Measurements from ENCODE around the gene SUGCT. TPM values are rescaled to one million over a fixed set of nuclear protein-coding genes. Genes with fewer than 3 reads are reported as not detected.

SUGCT gene
- polyA plus RNA-seq, 1 of the 3 experiments (the other 2 are of a cell fraction): 53.7 TPM

- no peak overlapping the region for H3K9ac ChIP-seq
- no peaks in the 10 kb centered on the region for H3K79me2 ChIP-seq (ENCODE audit: insufficient read depth)
- POLR2A ChIA-PET: interaction anchor here (0.6 kb wide), 1 partner anchor 11 kb away, joined by 5 read pairs; no protein-coding TSS in a partner anchor
- 93% methylated on average over 5 of the region's 5 CpGs for WGBS (ENCODE audit: low lambda C conversion rate)
- H3K9me2 ChIP-seq: no peaks in the 10 kb centered on the region
- CTCF ChIA-PET: interaction anchor here (0.6 to 2.9 kb wide), 5 partner anchors 10 to 1555 kb away, joined by 3 to 9 read pairs (median 3); partner anchors contain the start of gene SUGCT
- no peak overlapping the region for H3K4me3 ChIP-seq (ENCODE audit: low read depth in 2 of 2, low read length in 1 of 2)
- peaks cover 4% of the 10 kb centered on the region for H3F3A ChIP-seq (replicated peaks; ENCODE audit: insufficient read depth)
- DNase-seq: no peak
- H4K20me1 ChIP-seq (ENCODE audit: insufficient read depth): no peaks in the 10 kb centered on the region
- H2AFZ ChIP-seq (ENCODE audit: low read depth): no peak overlapping the region
- H3K9me3 ChIP-seq: no peaks in the 10 kb centered on the region
- TF ChIP-seq EZH2phosphoT487 (IDR thresholded peaks at IDR 0.05; ENCODE audit: borderline replicate concordance, low read depth): no peak
- no peak for TF ChIP-seq CTCF (IDR thresholded peaks at IDR 0.05)
- TF ChIP-seq FOXJ3 (CRISPR knock-in tag; IDR thresholded peaks at IDR 0.05): no peak
- TF ChIP-seq MAX (IDR thresholded peaks at IDR 0.05; ENCODE audit: low read depth): no peak
- no peaks in the 10 kb centered on the region for H3K36me3 ChIP-seq (replicated peaks in 1 of 2; ENCODE audit: control insufficient read depth in 1 of 2, insufficient read depth in 2 of 2, low read length in 1 of 2)
- no peak overlapping the region for H3K27ac ChIP-seq (ENCODE audit: low read depth in 2 of 2, low read length in 1 of 2)
- H3K27me3 ChIP-seq (ENCODE audit: insufficient read depth): no peaks in the 10 kb centered on the region
- H3K4me2 ChIP-seq: no peak overlapping the region
- 0 out of 4 replicates have a peak, but pooled peaks cover 0 to 4% of the 10 kb centered on the region in 2 experiments for H3K4me1 ChIP-seq (ENCODE audit: control insufficient read depth in 1 of 2, insufficient read depth in 2 of 2, low read depth in 1 of 2, low read length in 1 of 2)
Observed at GRCh38 chr7:40177071-40177470, 42.3 kb downstream of the SUGCT start.

- Histone ChIP-seq H3K4me2 (no peak overlapping the region), H3K4me1 (ENCODE audit: control insufficient read depth in 1 of 2, insufficient read depth in 2 of 2, low read depth in 1 of 2, low read length in 1 of 2) (no peaks in the 10 kb centered on the region), H3K4me3 (ENCODE audit: low read depth in 2 of 2, low read length in 1 of 2) (no peak overlapping the region), H3K36me3 (replicated peaks in 1 of 2; ENCODE audit: control insufficient read depth in 1 of 2, insufficient read depth in 2 of 2, low read length in 1 of 2) (peaks cover 0 to 5% of the 10 kb centered on the region in 2 experiments), H3F3A (replicated peaks; ENCODE audit: insufficient read depth) (no peaks in the 10 kb centered on the region), H3K79me2 (ENCODE audit: insufficient read depth) (no peaks in the 10 kb centered on the region), H3K9me3 (no peaks in the 10 kb centered on the region), H2AFZ (ENCODE audit: low read depth) (no peak overlapping the region), H3K9ac (no peak overlapping the region), H4K20me1 (ENCODE audit: insufficient read depth) (no peaks in the 10 kb centered on the region), H3K27ac (ENCODE audit: low read depth in 2 of 2, low read length in 1 of 2) (no peak overlapping the region), H3K27me3 (ENCODE audit: insufficient read depth) (no peaks in the 10 kb centered on the region), H3K9me2 (no peaks in the 10 kb centered on the region)
- no peak for DNase-seq
- CTCF ChIA-PET: interaction anchor here (0.7 to 1.4 kb wide), 6 partner anchors 23 to 1514 kb away, joined by 3 to 4 read pairs (median 4); partner anchors contain the start of genes MPLKIP and SUGCT
- POLR2A ChIA-PET: no interaction called here
- TF ChIP-seq GATA2 (CRISPR knock-in tag; IDR thresholded peaks at IDR 0.05) (no peak), RXRA (IDR thresholded peaks at IDR 0.05; ENCODE audit: borderline replicate concordance, low read depth) (no peak), SIN3A (IDR thresholded peaks at IDR 0.05; ENCODE audit: borderline replicate concordance, low read depth, low read length) (no peak), FOSL2 (IDR thresholded peaks at IDR 0.05; ENCODE audit: borderline replicate concordance, low read depth) (no peak), ELF1 (IDR thresholded peaks at IDR 0.05) (no peak), FOXJ3 (CRISPR knock-in tag; IDR thresholded peaks at IDR 0.05) (no peak), RAD21 (IDR thresholded peaks at IDR 0.05; ENCODE audit: low read length) (no peak), IRF3 (IDR thresholded peaks at IDR 0.05; ENCODE audit: low read depth, low read length) (no peak), USF2 (IDR thresholded peaks at IDR 0.05; ENCODE audit: borderline replicate concordance, low read depth, low read length) (no peak), MAX (IDR thresholded peaks at IDR 0.05; ENCODE audit: low read depth) (no peak), TEAD4 (IDR thresholded peaks at IDR 0.05; ENCODE audit: borderline replicate concordance, insufficient read depth) (no peak), TCF12 (IDR thresholded peaks at IDR 0.05) (no peak), CHD2 (IDR thresholded peaks at IDR 0.05; ENCODE audit: low read length, partially characterized antibody) (no peak), GABPA (IDR thresholded peaks at IDR 0.05; ENCODE audit: low read depth) (no peak)
- WGBS (ENCODE audit: low lambda C conversion rate): 81% methylated on average over 4 of the region's 4 CpGs
Observed at GRCh38 chr7:40182452-40182851, 47.6 kb downstream of the SUGCT start.

All from SK-N-SH (cell line).